ENCODE results near the gene LRRC7. TPM values are rescaled to one million over a fixed set of nuclear protein-coding genes. Genes with fewer than 3 reads are reported as not detected.

Gene LRRC7
- total RNA-seq, 1 donor from 2014 or later, result not detected

DNA sequence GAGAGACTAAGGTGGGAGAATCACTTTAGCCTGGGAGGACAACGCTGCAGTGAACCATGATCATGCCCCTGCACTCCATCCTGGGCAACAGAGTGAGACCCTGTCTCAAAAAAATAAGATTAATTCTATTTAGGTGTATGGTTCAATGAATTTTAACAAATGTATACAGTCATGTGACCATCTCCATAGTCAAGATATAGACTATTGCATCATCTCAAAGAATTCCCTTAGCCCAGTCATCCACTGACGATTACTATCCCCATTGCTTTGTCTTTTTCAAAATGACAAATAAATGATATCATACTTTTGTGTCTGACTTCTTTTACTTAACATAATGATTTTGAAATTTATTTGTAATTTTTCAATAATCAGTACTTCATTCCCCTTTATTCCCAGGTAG, 260.0 kb downstream of the LRRC7 start:
- Mint-ChIP-seq H3K27ac (no peak overlapping the region), H3K4me3 (no peak overlapping the region), H3K27me3 (no peaks in the 10 kb centered on the region), H3K36me3 (ENCODE audit: low read depth) (no peaks in the 10 kb centered on the region), H3K4me1 (no peaks in the 10 kb centered on the region), H3K9me3 (no peaks in the 10 kb centered on the region)
- DNase-seq (no peak), ATAC-seq (ENCODE audit: low read depth) (no peak)
- CTCF ChIA-PET, result no interaction called here
- POLR2A ChIA-PET, result no interaction called here
- TF ChIP-seq, protein P1, sequence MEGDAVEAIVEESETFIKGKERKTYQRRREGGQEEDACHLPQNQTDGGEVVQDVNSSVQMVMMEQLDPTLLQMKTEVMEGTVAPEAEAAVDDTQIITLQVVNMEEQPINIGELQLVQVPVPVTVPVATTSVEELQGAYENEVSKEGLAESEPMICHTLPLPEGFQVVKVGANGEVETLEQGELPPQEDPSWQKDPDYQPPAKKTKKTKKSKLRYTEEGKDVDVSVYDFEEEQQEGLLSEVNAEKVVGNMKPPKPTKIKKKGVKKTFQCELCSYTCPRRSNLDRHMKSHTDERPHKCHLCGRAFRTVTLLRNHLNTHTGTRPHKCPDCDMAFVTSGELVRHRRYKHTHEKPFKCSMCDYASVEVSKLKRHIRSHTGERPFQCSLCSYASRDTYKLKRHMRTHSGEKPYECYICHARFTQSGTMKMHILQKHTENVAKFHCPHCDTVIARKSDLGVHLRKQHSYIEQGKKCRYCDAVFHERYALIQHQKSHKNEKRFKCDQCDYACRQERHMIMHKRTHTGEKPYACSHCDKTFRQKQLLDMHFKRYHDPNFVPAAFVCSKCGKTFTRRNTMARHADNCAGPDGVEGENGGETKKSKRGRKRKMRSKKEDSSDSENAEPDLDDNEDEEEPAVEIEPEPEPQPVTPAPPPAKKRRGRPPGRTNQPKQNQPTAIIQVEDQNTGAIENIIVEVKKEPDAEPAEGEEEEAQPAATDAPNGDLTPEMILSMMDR (IDR thresholded peaks at IDR 0.05), result no peak
- intact Hi-C loops (cut with micrococcal nuclease), result no loop called here

DNA sequence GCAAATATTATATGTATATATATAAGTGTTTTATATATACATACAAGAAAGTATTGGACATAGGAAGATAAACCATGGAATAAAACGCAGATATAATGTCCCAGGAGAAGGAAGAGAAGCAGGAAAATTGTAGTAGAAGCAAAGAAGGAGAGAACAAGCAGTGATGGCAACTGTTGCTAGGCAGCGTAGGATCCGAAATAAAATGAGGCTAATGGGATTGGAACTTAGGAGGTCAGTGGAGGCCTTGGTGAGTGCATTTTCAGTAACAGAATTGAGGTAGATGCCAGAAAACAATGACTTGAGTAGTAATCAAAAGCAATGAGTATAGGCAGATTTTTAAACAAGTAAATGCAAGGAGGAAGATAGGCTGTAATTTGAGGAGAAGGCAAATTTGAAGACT, 265.8 kb downstream of the LRRC7 start:
- no peak for DNase-seq
- Mint-ChIP-seq H3K4me1 (no peaks in the 10 kb centered on the region), H3K36me3 (ENCODE audit: low read depth) (no peaks in the 10 kb centered on the region), H3K9me3 (no peaks in the 10 kb centered on the region), H3K27ac (no peak overlapping the region), H3K4me3 (no peak overlapping the region), H3K27me3 (no peaks in the 10 kb centered on the region)
- TF ChIP-seq, protein P1 (IDR thresholded peaks at IDR 0.05), result no peak
- ChIA-PET CTCF (no interaction called here), POLR2A (no interaction called here)
- ATAC-seq (ENCODE audit: low read depth), result no peak
- intact Hi-C loops (cut with micrococcal nuclease), result no loop called here

DNA sequence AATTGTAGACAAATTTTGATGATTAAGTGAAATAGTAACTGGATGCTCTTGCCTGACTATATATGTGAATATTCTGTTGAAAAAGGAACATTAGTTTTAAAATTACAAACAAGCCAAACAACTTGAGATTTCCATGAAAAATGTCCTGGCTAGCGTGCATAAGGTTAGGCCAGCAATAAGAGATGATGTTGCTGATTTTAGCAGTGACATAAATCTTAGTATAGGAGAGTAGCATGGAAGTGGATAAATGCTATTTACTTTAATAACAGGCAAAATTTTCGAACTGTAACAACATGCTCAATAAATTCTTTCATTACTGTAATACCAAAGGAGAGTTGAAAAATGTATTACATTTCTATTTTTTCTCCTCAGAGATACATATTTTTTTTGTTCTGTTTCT, 266.6 kb downstream of the LRRC7 start:
- Mint-ChIP-seq H3K27ac (no peak overlapping the region), H3K36me3 (ENCODE audit: low read depth) (no peaks in the 10 kb centered on the region), H3K9me3 (no peaks in the 10 kb centered on the region), H3K4me3 (no peak overlapping the region), H3K4me1 (no peaks in the 10 kb centered on the region), H3K27me3 (no peaks in the 10 kb centered on the region)
- ChIA-PET POLR2A (no interaction called here), CTCF (no interaction called here)
- intact Hi-C loops (cut with micrococcal nuclease), result no loop called here
- ATAC-seq (ENCODE audit: low read depth), result no peak
- DNase-seq, result no peak
- TF ChIP-seq, protein P1 (IDR thresholded peaks at IDR 0.05), result no peak

DNA sequence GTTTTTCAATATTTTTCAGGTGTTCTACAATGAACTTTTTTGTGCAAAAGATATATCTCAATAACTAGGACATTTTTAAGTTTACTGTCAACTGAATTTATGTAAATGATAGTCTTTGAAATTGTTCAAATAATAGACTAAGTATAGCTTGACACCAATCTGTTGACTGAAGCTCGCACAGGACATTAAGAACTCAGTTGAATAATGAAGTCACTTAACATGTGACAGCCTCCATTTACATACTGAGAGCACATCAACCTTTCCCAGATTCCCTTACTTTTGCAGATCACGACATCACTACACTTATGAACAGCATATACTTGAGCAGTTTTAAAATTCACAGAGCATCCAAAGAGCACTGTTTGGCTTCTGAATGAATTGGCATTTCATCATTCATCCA, 268.2 kb downstream of the LRRC7 start:
- H3K4me3 Mint-ChIP-seq, result no peak overlapping the region
- no peaks in the 10 kb centered on the region for H3K36me3 Mint-ChIP-seq (ENCODE audit: low read depth)
- POLR2A ChIA-PET, result no interaction called here
- no peaks in the 10 kb centered on the region for H3K9me3 Mint-ChIP-seq
- CTCF ChIA-PET, result no interaction called here
- no peaks in the 10 kb centered on the region for H3K27me3 Mint-ChIP-seq
- H3K4me1 Mint-ChIP-seq, result no peaks in the 10 kb centered on the region
- intact Hi-C loops (cut with micrococcal nuclease), result no loop called here
- ATAC-seq (ENCODE audit: low read depth) (no peak), DNase-seq (no peak)
- TF ChIP-seq, protein P1 (IDR thresholded peaks at IDR 0.05), result no peak
- H3K27ac Mint-ChIP-seq, result no peak overlapping the region

DNA sequence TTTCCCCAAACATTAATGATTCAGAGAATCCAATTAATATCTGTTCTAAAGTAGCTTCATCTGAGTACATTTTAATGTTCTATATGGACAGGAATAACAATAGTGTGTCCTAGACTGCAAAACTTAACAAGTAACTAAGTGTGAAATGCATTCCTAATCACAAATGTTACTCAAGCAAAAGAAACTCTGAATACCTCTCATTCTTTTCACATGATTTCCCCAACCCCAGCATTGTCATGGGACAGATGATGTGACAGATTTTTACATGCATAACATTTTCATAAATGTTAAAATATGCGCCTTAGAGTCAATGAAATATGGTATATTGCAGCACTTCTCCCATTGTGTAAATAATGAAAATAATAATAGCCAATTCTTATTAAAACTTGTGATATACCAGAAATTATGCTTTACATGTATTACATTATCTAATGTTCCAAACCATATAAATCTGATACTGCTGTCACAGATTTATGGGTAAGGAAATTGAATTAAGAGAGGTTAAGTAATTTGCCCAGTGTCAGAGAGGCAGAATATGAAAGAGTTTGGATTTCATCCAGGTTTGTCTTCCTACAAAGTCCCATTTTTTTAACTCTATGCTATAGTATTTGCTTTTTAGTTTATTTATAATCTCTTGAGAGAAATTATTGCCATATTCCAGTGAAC, 269.4 kb downstream of the LRRC7 start:
- ChIA-PET CTCF (no interaction called here), POLR2A (no interaction called here)
- ATAC-seq (ENCODE audit: low read depth) (no peak), DNase-seq (no peak)
- H3K27ac Mint-ChIP-seq, result no peak overlapping the region
- H3K4me1 Mint-ChIP-seq, result no peaks in the 10 kb centered on the region
- H3K9me3 Mint-ChIP-seq, result no peaks in the 10 kb centered on the region
- TF ChIP-seq, protein P1 (IDR thresholded peaks at IDR 0.05), result no peak
- no peak overlapping the region for H3K4me3 Mint-ChIP-seq
- intact Hi-C loops (cut with micrococcal nuclease), result no loop called here
- no peaks in the 10 kb centered on the region for H3K27me3 Mint-ChIP-seq
- H3K36me3 Mint-ChIP-seq (ENCODE audit: low read depth), result no peaks in the 10 kb centered on the region
